Loucy (cell line): ENCODE results near the gene NFATC1.

ENCODE experiments used
- EZH2phosphoT487 ChIP-seq: fragments of 200-600 bp; IDR thresholded peaks from 2 replicates; pipeline ENCODE4 v1.6.1; 2018; ENCODE audit warnings: antibody characterized with exemption, mild to moderate bottlenecking, moderate library complexity, borderline replicate concordance
- TF ChIP-seq, protein P1 (sequence below): fragments of 200-600 bp; sonication (generic); conservative IDR thresholded peaks from 2 replicates; pipeline ENCODE4 v1.5.1; 2014; ENCODE audit warnings: mild to moderate bottlenecking, antibody characterized with exemption, low read length

DNA sequence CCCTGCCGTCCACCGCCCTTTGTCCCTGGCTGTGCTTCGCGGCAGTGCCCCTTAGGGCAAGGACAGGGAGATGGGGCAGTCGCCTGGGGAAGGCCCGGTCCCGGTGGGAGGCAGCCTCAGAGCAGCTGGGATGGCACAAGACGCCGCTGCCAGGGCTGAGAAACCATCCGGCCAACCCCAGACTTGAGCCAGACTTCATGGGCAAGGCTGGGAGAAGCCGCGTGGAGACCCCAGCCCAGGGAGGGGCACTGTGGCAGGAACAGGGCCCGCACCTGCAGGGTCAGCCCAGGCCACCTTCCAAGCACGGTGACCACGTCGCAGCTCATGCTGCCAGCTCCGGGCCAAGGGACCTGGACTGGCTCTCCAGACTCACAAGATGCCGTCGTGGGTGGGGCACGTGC lies 84.0 kb downstream of the NFATC1 start:
- TF ChIP-seq, protein P1, sequence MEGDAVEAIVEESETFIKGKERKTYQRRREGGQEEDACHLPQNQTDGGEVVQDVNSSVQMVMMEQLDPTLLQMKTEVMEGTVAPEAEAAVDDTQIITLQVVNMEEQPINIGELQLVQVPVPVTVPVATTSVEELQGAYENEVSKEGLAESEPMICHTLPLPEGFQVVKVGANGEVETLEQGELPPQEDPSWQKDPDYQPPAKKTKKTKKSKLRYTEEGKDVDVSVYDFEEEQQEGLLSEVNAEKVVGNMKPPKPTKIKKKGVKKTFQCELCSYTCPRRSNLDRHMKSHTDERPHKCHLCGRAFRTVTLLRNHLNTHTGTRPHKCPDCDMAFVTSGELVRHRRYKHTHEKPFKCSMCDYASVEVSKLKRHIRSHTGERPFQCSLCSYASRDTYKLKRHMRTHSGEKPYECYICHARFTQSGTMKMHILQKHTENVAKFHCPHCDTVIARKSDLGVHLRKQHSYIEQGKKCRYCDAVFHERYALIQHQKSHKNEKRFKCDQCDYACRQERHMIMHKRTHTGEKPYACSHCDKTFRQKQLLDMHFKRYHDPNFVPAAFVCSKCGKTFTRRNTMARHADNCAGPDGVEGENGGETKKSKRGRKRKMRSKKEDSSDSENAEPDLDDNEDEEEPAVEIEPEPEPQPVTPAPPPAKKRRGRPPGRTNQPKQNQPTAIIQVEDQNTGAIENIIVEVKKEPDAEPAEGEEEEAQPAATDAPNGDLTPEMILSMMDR, result no peak
- TF ChIP-seq EZH2phosphoT487, result no peak
